DMS53 treated with DMSO at 0.1 percent for 48 hours (cell line): ENCODE data around the gene PITX1.

Experiments used
- DNase-seq: peaks from one replicate; lab custom pipeline; 2025; ENCODE audit not compliant: unreplicated experiment; lab: John Stamatoyannopoulos, UW

The PITX1 gene

GRCh38 chr5:135030123-135030955 is 3.7 kb downstream of the PITX1 start:
- DNase-seq = no peak

- no peak for DNase-seq
Measured at GRCh38 chr5:135029477-135030122, 4.4 kb downstream of the PITX1 start.

- DNase-seq = no peak
Measured at GRCh38 chr5:135028791-135029476, 5.1 kb downstream of the PITX1 start.

GRCh38 chr5:135027697-135028615 is 6.1 kb downstream of the PITX1 start:
- no peak for DNase-seq

- no peak for DNase-seq
Measured at GRCh38 chr5:135027266-135027696, 6.7 kb downstream of the PITX1 start.

- no peak for DNase-seq
Measured at GRCh38 chr5:135026645-135027265, 7.3 kb downstream of the PITX1 start.

GRCh38 chr5:135025730-135026644 is 8.0 kb downstream of the PITX1 start:
- no peak for DNase-seq

GRCh38 chr5:135024956-135025729 is 8.9 kb downstream of the PITX1 start:
- no peak for DNase-seq

- DNase-seq = no peak
Measured at GRCh38 chr5:135020111-135020895, 13.7 kb downstream of the PITX1 start.

GRCh38 chr5:135019314-135019713 is 14.7 kb downstream of the PITX1 start:
- no peak for DNase-seq

- DNase-seq = no peak
Measured at GRCh38 chr5:135018457-135018856, 15.6 kb downstream of the PITX1 start.

- DNase-seq = no peak
Measured at GRCh38 chr5:135016861-135017290, 17.2 kb downstream of the PITX1 start.

GRCh38 chr5:135015942-135016341 is 18.1 kb downstream of the PITX1 start:
- no peak for DNase-seq

- no peak for DNase-seq
Measured at GRCh38 chr5:135013947-135014570, 20.0 kb downstream of the PITX1 start.

- DNase-seq = no peak
Measured at GRCh38 chr5:135013445-135013844, 20.6 kb downstream of the PITX1 start.

GRCh38 chr5:135012951-135013391 is 21.1 kb downstream of the PITX1 start:
- no peak for DNase-seq

GRCh38 chr5:135012033-135012588 is 21.9 kb downstream of the PITX1 start:
- DNase-seq = no peak
